Spleen (tissue), 7 donors: ENCODE results near the gene KCNT1.

Experiments
- CTCF ChIP-seq, 11 experiments: fragments of 200-600 bp in 7 of 11; fragments of 450-650 bp in 4 of 11; sonication (generic) in 4 of 11; IDR thresholded peaks in 8 of 11; conservative IDR thresholded peaks in 3 of 11; 1 replicate in 7 of 11; 2 replicates in 4 of 11; pipeline versions ENCODE4 v1.4.0 to v1.8.0; 2016 to 2021; ENCODE audit warnings: antibody characterized with exemption in 11 of 11, inconsistent platforms in 4 of 11, mild to moderate bottlenecking in 1 of 11
- POLR2A ChIP-seq, 3 donors: fragments of 450-650 bp; IDR thresholded peaks; one replicate each; pipeline ENCODE4 v1.5.1; 2017; ENCODE audit warnings: antibody characterized with exemption in 3 of 3, mild to moderate bottlenecking in 1 of 3
- donor health status: DM: no; HTN: no; CAD: no; lungs with moderate emphysema.
- donor health status: DM: no; HTN: no; CAD: no.
- donor health status: DM: no; HTN: no; CAD: no.

DNA sequence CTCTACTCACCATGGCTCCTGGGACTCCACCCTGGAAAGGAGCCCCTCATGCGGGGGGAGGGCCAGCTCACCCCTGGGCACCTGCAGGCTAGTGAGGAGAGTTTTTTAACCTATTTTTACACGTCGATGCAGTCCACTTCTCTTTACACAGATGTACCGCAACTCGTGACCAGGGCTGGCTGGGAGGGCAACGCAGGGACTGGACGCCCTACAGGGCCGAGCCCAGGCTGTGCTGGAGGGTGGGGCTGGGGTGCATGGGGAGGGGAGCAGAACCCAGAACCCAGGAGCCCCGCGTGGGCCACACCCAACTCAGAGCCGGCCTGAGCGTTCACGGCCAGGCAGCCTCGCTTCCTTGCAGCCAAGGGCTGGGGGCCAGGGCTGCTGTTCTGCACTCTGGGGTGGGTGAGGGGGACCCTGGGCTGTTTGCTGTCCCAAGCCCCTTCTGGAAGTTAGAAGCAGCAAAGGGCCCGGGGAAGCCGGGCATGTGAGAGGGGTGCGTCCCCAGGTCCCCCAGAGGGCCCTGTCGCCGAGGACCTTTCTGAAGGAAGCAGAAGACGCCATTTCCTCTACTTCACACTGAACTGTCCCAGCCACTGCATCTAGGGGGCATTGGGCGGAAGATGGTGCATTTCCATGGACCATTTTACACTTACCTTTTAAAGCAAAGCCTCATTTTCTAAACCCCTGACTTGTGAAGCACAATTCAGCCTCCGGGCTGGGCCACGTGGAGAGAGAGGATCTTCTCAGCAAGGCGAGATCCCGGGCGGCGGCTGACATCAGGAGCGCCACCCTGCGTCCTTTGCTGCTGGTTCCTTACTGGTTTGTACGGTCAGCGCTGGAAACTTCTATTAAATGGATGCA is 90.5 kb downstream of the KCNT1 start:
- TF ChIP-seq POLR2A (IDR thresholded peaks at IDR 0.05) (no peak), CTCF (IDR thresholded peaks at IDR 0.05 in 8 of 11, conservative IDR thresholded peaks at IDR 0.05 in 3 of 11) (no peak)
